ENCODE results near the gene ATXN8OS. TPM values are rescaled to one million over a fixed set of nuclear protein-coding genes. Genes with fewer than 3 reads are reported as not detected.

The ATXN8OS gene
- total RNA-seq, 4 donors from 2014 or later = not detected

GRCh38 chr13:70172946-70173597 lies 65.4 kb downstream of the ATXN8OS start:
- H3K4me3 ChIP-seq = no peak overlapping the region
- H3K36me3 ChIP-seq = no peaks in the 10 kb centered on the region
- intact Hi-C loops (cut with DNase I; ENCODE audit: low total_unique reads) = no loop called here
- TF ChIP-seq, protein P1, sequence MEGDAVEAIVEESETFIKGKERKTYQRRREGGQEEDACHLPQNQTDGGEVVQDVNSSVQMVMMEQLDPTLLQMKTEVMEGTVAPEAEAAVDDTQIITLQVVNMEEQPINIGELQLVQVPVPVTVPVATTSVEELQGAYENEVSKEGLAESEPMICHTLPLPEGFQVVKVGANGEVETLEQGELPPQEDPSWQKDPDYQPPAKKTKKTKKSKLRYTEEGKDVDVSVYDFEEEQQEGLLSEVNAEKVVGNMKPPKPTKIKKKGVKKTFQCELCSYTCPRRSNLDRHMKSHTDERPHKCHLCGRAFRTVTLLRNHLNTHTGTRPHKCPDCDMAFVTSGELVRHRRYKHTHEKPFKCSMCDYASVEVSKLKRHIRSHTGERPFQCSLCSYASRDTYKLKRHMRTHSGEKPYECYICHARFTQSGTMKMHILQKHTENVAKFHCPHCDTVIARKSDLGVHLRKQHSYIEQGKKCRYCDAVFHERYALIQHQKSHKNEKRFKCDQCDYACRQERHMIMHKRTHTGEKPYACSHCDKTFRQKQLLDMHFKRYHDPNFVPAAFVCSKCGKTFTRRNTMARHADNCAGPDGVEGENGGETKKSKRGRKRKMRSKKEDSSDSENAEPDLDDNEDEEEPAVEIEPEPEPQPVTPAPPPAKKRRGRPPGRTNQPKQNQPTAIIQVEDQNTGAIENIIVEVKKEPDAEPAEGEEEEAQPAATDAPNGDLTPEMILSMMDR (IDR thresholded peaks at IDR 0.05) = no peak
- no peaks in the 10 kb centered on the region for H3K9me3 ChIP-seq
- H3K4me1 ChIP-seq = no peaks in the 10 kb centered on the region
- H3K27me3 ChIP-seq = no peaks in the 10 kb centered on the region
- H3K27ac ChIP-seq = no peak overlapping the region
- no peak for DNase-seq

- no peak overlapping the region for H3K27ac ChIP-seq
- no peaks in the 10 kb centered on the region for H3K4me1 ChIP-seq
- H3K27me3 ChIP-seq = no peaks in the 10 kb centered on the region
- H3K4me3 ChIP-seq = no peak overlapping the region
- H3K36me3 ChIP-seq = no peaks in the 10 kb centered on the region
- TF ChIP-seq POLR2A (IDR thresholded peaks at IDR 0.05) = no peak
- TF ChIP-seq, protein P1 (IDR thresholded peaks at IDR 0.05) = no peak
- intact Hi-C loops (cut with DNase I; ENCODE audit: low total_unique reads) = no loop called here
- no peaks in the 10 kb centered on the region for H3K9me3 ChIP-seq
- no peak for DNase-seq
Observed at GRCh38 chr13:70173598-70173959, 66.0 kb downstream of the ATXN8OS start.

- DNase-seq = no peak
- no peaks in the 10 kb centered on the region for H3K36me3 ChIP-seq
- no peaks in the 10 kb centered on the region for H3K4me1 ChIP-seq
- no peaks in the 10 kb centered on the region for H3K27me3 ChIP-seq
- no peak overlapping the region for H3K27ac ChIP-seq
- TF ChIP-seq POLR2A (IDR thresholded peaks at IDR 0.05) = no peak
- TF ChIP-seq, protein P1 (IDR thresholded peaks at IDR 0.05) = no peak
- H3K9me3 ChIP-seq = no peaks in the 10 kb centered on the region
- intact Hi-C loops (cut with DNase I; ENCODE audit: low total_unique reads) = no loop called here
- H3K4me3 ChIP-seq = no peak overlapping the region
Observed at GRCh38 chr13:70178346-70178745, 70.7 kb downstream of the ATXN8OS start.

Other genes with a start within 250 kb of the ATXN8OS start
- gene KLHL1, start 626 bp downstream of the ATXN8OS start, total RNA-seq = not detected

Measured in uterus (tissue), 4 donors.